GM18507 (cell line): ENCODE data around the gene MAS1L.
"Not testable (repeated sequence)": the region's sequence is repeated elsewhere in the genome, so short reads cannot be mapped to it uniquely, and the experiment has no call there.

Experiments used
- DNase-seq: peaks from one replicate; pipeline ENCODE4 v3.0.0; 2011; ENCODE audit warnings: low read depth; ENCODE audit not compliant: insufficient read length; ENCODE audit errors: extremely low spot score
- FAIRE-seq: peaks from 2 replicates; lab custom pipeline; 2011; peaks lifted over from hg19 to GRCh38; lab: Jason Lieb, UNC

Gene MAS1L

GRCh38 chr6:29436730-29437129, 51.0 kb downstream of the MAS1L start:
- FAIRE-seq, DNase-seq: not testable (repeated sequence)
